GM23338 (cell line): Measurements from ENCODE around the gene NNT. TPM values are rescaled to one million over a fixed set of nuclear protein-coding genes. Genes with fewer than 3 reads are reported as not detected.

ENCODE experiments used
- ATAC-seq: fragments of 200-7000 bp; cut with Tn5 transposase; 3 replicates; pipeline ENCODE4 v1.9.1; 2020
- DNase-seq: peaks from one replicate; pipeline ENCODE4 v3.0.0-alpha.2; 2015; ENCODE audit warnings: low spot score
- H2AFZ ChIP-seq: fragments of 200-600 bp; sonication (generic); 2 replicates; pipeline ENCODE4 v1.8.0; 2016; ENCODE audit warnings: antibody characterized with exemption, mild to moderate bottlenecking, moderate library complexity
- H3F3A ChIP-seq: fragments of 200-600 bp; sonication (generic); replicated peaks from 2 replicates; pipeline ENCODE4 v1.8.0; 2017; ENCODE audit warnings: antibody characterized with exemption, mixed run types, low read depth
- H3K27ac ChIP-seq: fragments of 200-600 bp; sonication (generic); 2 replicates; pipeline ENCODE4 v1.6.1; 2016; ENCODE audit warnings: low read depth
- H3K27me3 ChIP-seq: fragments of 200-600 bp; sonication (generic); 2 replicates; pipeline ENCODE4 v1.8.0; 2016; ENCODE audit warnings: mild to moderate bottlenecking, mixed run types, moderate library complexity; ENCODE audit not compliant: insufficient read depth
- H3K36me3 ChIP-seq: fragments of 200-600 bp; sonication (generic); 2 replicates; pipeline ENCODE4 v1.8.0; 2016; ENCODE audit warnings: mild to moderate bottlenecking; ENCODE audit not compliant: insufficient read depth
- H3K4me1 ChIP-seq: fragments of 200-600 bp; sonication (generic); 2 replicates; pipeline ENCODE4 v1.8.0; 2016; ENCODE audit warnings: mild to moderate bottlenecking, moderate library complexity; ENCODE audit not compliant: insufficient read depth
- H3K4me2 ChIP-seq: fragments of 200-600 bp; sonication (generic); 2 replicates; pipeline ENCODE4 v1.7.1; 2017; ENCODE audit warnings: mixed run types
- H3K4me3 ChIP-seq: fragments of 200-600 bp; sonication (generic); 2 replicates; pipeline ENCODE4 v1.6.1; 2016; ENCODE audit warnings: mixed run types
- H3K79me2 ChIP-seq: fragments of 200-600 bp; sonication (generic); replicated peaks from 2 replicates; pipeline ENCODE4 v1.8.0; 2017; ENCODE audit warnings: mild to moderate bottlenecking; ENCODE audit not compliant: insufficient read depth
- H3K9me2 ChIP-seq: fragments of 200-600 bp; sonication (generic); 2 replicates; pipeline ENCODE4 v1.8.0; 2017; ENCODE audit not compliant: insufficient read depth
- H4K20me1 ChIP-seq: fragments of 200-600 bp; sonication (generic); replicated peaks from 2 replicates; pipeline ENCODE4 v1.8.0; 2017; ENCODE audit warnings: mild to moderate bottlenecking; ENCODE audit not compliant: insufficient read depth
- H3K27ac Mint-ChIP-seq: 2 replicates; pipeline ENCODE4 v1.8.0; 2020; ENCODE audit warnings: inconsistent platforms, mild to moderate bottlenecking, moderate library complexity, mixed read lengths
- H3K27me3 Mint-ChIP-seq: 3 replicates; pipeline ENCODE4 v1.8.0; 2022; ENCODE audit warnings: low read depth, mild to moderate bottlenecking, moderate library complexity, mixed read lengths, inconsistent platforms; ENCODE audit not compliant: insufficient read depth, poor library complexity
- H3K36me3 Mint-ChIP-seq: 3 replicates; pipeline ENCODE4 v1.8.0; 2021; ENCODE audit warnings: low read depth, mild to moderate bottlenecking, inconsistent platforms, moderate library complexity, mixed read lengths
- H3K4me1 Mint-ChIP-seq: 3 replicates; pipeline ENCODE4 v1.8.0; 2020; ENCODE audit warnings: mild to moderate bottlenecking, inconsistent platforms, mixed read lengths
- H3K4me3 Mint-ChIP-seq: 3 replicates; pipeline ENCODE4 v1.8.0; 2021; ENCODE audit warnings: moderate library complexity, mild to moderate bottlenecking, inconsistent platforms, mixed read lengths
- H3K9me3 Mint-ChIP-seq: 3 replicates; pipeline ENCODE4 v1.8.0; 2020; ENCODE audit warnings: moderate library complexity, mild to moderate bottlenecking, inconsistent platforms, mixed read lengths
- CREB1 ChIP-seq: fragments of 250-450 bp; sonication (Bioruptor Pico); IDR thresholded peaks from 2 replicates; pipeline ENCODE4 v1.5.0; 2020; ENCODE audit warnings: low read depth, mild to moderate bottlenecking, moderate library complexity
- EZH2 ChIP-seq: fragments of 200-600 bp; sonication (generic); IDR thresholded peaks from one replicate; pipeline ENCODE4 v1.8.0; 2017; ENCODE audit warnings: antibody characterized with exemption, mild to moderate bottlenecking, low read depth; ENCODE audit not compliant: unreplicated experiment
- EZH2phosphoT487 ChIP-seq: fragments of 200-600 bp; sonication (generic); IDR thresholded peaks from one replicate; pipeline ENCODE4 v1.8.1; 2018; ENCODE audit warnings: antibody characterized with exemption; ENCODE audit not compliant: unreplicated experiment
- JUNB ChIP-seq: IDR thresholded peaks from one replicate; pipeline ENCODE4 v1.6.1; 2016; ENCODE audit warnings: antibody characterized with exemption; ENCODE audit not compliant: unreplicated experiment
- NANOG ChIP-seq: IDR thresholded peaks from 2 replicates; pipeline ENCODE4 v1.6.1; 2016; ENCODE audit warnings: antibody characterized with exemption, borderline replicate concordance
- POLR2AphosphoS5 ChIP-seq: IDR thresholded peaks from 2 replicates; pipeline ENCODE4 v1.6.1; 2016; ENCODE audit warnings: antibody characterized with exemption, low read depth
- ZNF114 ChIP-seq: fragments of 250-450 bp; sonication (Bioruptor Pico); IDR thresholded peaks from 2 replicates; pipeline ENCODE4 v1.5.0; 2020; ENCODE audit warnings: mild to moderate bottlenecking, moderate library complexity
- ZNF331 ChIP-seq: fragments of 250-450 bp; sonication (Bioruptor Pico); IDR thresholded peaks from 2 replicates; pipeline ENCODE4 v1.5.0; 2020; ENCODE audit warnings: low read depth, mild to moderate bottlenecking, moderate library complexity
- polyA plus RNA-seq: library from polyadenylated mRNA; unstranded; fragments of >200 nt; fragmentation: Nextera tagmentation; extraction: Ambion mirVana; gene quantifications from 2 replicates; pipeline ENCODE4 v1.2.1, GENCODE V29; 2016
- total RNA-seq: library from RNA; depleted of rRNA; stranded (reverse); fragments of >200 nt; shearing (Covaris generic); gene quantifications from 2 replicates; pipeline ENCODE4 v1.2.3, GENCODE V29; 2014
- TF ChIP-seq, protein P1 (sequence below): fragments of 250-450 bp; sonication (Bioruptor Pico); IDR thresholded peaks from 2 replicates; pipeline ENCODE4 v1.5.0; 2020; ENCODE audit warnings: mild to moderate bottlenecking, moderate library complexity
- TF ChIP-seq, protein P2 (sequence below), 2 experiments: fragments of 200-600 bp in 1 of 2; sonication (generic) in 1 of 2; conservative IDR thresholded peaks; 2 replicates each; pipeline versions ENCODE4 v1.5.1 to v1.6.1; 2016 to 2017; ENCODE audit warnings: antibody characterized with exemption in 2 of 2, low read depth in 2 of 2, mild to moderate bottlenecking in 2 of 2, moderate library complexity in 1 of 2
- TF ChIP-seq, protein P3 (sequence below): IDR thresholded peaks from 2 replicates; pipeline ENCODE4 v1.6.1; 2016; ENCODE audit warnings: antibody characterized with exemption
- TF ChIP-seq, protein P4 (sequence below): IDR thresholded peaks from one replicate; pipeline ENCODE4 v1.6.1; 2018; ENCODE audit warnings: antibody characterized with exemption; ENCODE audit not compliant: unreplicated experiment

Gene NNT
- total and polyA plus RNA-seq, 2 experiments from 2014 or later: 10.8 to 15.9 TPM

DNA sequence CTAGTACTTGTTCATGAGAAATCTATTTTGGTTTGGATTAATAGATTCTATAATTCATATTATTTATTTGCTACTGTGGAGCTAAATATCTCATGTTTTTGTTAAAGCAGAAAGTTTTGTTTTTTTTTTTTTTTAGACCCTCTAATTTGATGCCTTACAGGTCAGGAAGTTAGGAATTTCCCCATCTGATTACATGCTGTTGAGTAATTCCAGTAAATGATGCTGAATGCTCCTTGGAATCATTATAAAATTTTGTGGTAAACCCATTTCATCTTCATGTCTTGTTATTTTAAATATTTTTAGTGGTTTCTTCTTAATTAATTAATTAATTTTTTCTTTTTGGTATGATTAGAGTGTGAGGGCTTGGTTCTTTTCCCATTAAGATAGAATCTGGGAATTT lies 35.6 kb downstream of the NNT start (continued):
- TF ChIP-seq, protein P1, sequence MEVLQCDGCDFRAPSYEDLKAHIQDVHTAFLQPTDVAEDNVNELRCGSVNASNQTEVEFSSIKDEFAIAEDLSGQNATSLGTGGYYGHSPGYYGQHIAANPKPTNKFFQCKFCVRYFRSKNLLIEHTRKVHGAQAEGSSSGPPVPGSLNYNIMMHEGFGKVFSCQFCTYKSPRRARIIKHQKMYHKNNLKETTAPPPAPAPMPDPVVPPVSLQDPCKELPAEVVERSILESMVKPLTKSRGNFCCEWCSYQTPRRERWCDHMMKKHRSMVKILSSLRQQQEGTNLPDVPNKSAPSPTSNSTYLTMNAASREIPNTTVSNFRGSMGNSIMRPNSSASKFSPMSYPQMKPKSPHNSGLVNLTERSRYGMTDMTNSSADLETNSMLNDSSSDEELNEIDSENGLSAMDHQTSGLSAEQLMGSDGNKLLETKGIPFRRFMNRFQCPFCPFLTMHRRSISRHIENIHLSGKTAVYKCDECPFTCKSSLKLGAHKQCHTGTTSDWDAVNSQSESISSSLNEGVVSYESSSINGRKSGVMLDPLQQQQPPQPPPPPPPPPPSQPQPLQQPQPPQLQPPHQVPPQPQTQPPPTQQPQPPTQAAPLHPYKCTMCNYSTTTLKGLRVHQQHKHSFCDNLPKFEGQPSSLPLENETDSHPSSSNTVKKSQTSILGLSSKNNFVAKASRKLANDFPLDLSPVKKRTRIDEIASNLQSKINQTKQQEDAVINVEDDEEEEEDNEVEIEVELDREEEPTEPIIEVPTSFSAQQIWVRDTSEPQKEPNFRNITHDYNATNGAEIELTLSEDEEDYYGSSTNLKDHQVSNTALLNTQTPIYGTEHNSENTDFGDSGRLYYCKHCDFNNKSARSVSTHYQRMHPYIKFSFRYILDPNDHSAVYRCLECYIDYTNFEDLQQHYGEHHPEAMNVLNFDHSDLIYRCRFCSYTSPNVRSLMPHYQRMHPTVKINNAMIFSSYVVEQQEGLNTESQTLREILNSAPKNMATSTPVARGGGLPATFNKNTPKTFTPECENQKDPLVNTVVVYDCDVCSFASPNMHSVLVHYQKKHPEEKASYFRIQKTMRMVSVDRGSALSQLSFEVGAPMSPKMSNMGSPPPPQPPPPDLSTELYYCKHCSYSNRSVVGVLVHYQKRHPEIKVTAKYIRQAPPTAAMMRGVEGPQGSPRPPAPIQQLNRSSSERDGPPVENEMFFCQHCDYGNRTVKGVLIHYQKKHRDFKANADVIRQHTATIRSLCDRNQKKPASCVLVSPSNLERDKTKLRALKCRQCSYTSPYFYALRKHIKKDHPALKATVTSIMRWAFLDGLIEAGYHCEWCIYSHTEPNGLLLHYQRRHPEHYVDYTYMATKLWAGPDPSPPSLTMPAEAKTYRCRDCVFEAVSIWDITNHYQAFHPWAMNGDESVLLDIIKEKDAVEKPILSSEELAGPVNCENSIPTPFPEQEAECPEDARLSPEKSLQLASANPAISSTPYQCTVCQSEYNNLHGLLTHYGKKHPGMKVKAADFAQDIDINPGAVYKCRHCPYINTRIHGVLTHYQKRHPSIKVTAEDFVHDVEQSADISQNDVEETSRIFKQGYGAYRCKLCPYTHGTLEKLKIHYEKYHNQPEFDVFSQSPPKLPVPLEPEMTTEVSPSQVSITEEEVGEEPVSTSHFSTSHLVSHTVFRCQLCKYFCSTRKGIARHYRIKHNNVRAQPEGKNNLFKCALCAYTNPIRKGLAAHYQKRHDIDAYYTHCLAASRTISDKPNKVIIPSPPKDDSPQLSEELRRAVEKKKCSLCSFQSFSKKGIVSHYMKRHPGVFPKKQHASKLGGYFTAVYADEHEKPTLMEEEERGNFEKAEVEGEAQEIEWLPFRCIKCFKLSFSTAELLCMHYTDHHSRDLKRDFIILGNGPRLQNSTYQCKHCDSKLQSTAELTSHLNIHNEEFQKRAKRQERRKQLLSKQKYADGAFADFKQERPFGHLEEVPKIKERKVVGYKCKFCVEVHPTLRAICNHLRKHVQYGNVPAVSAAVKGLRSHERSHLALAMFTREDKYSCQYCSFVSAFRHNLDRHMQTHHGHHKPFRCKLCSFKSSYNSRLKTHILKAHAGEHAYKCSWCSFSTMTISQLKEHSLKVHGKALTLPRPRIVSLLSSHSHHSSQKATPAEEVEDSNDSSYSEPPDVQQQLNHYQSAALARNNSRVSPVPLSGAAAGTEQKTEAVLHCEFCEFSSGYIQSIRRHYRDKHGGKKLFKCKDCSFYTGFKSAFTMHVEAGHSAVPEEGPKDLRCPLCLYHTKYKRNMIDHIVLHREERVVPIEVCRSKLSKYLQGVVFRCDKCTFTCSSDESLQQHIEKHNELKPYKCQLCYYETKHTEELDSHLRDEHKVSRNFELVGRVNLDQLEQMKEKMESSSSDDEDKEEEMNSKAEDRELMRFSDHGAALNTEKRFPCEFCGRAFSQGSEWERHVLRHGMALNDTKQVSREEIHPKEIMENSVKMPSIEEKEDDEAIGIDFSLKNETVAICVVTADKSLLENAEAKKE (CRISPR knock-in tag): no peak

DNA sequence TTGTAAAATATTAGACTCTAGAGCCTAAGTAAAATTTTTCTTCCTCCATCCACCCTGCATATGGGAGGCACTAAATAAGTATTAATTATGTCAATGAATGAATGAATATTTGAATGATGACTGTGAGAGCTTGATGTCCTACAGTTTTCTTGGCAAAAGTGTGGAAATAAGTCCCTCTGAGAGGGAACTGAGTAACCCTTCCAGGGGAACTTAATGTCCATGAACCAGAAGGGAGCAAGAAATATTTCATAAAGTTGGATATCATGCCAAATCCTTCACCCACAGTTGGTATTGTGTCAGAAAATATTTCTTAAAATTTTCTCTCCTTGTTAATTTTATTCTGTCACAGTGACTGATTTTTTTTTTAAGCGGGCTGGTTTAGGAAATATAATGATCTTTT lies 36.6 kb downstream of the NNT start:
- H3K36me3 Mint-ChIP-seq: no peaks in the 10 kb centered on the region
- no peaks in the 10 kb centered on the region for H3F3A ChIP-seq
- DNase-seq (no peak), ATAC-seq (no peak)
- H3K79me2 ChIP-seq: no peaks in the 10 kb centered on the region
- H3K9me2 ChIP-seq: no peaks in the 10 kb centered on the region
- no peak overlapping the region for H3K4me3 Mint-ChIP-seq
- H4K20me1 ChIP-seq: no peaks in the 10 kb centered on the region
- no peak overlapping the region for H3K27ac Mint-ChIP-seq
- H3K9me3 Mint-ChIP-seq: no peaks in the 10 kb centered on the region; the same call in 2 of the 3 replicates
- H2AFZ ChIP-seq: no peak overlapping the region
- H3K36me3 ChIP-seq: no peaks in the 10 kb centered on the region
- no peaks in the 10 kb centered on the region for H3K4me1 ChIP-seq
- H3K4me2 ChIP-seq: no peak overlapping the region
- no peaks in the 10 kb centered on the region; the same call in 2 of the 3 replicates for H3K4me1 Mint-ChIP-seq
- H3K27ac ChIP-seq: no peak overlapping the region
- no peaks in the 10 kb centered on the region for H3K27me3 Mint-ChIP-seq
- no peaks in the 10 kb centered on the region for H3K27me3 ChIP-seq
- H3K4me3 ChIP-seq: no peak overlapping the region
- TF ChIP-seq ZNF331 (CRISPR knock-in tag): no peak
- TF ChIP-seq JUNB: no peak
- no peak for TF ChIP-seq POLR2AphosphoS5
- TF ChIP-seq CREB1 (CRISPR knock-in tag): no peak
- TF ChIP-seq EZH2: no peak
- no peak for TF ChIP-seq ZNF114 (CRISPR knock-in tag)
- TF ChIP-seq, protein P2, sequence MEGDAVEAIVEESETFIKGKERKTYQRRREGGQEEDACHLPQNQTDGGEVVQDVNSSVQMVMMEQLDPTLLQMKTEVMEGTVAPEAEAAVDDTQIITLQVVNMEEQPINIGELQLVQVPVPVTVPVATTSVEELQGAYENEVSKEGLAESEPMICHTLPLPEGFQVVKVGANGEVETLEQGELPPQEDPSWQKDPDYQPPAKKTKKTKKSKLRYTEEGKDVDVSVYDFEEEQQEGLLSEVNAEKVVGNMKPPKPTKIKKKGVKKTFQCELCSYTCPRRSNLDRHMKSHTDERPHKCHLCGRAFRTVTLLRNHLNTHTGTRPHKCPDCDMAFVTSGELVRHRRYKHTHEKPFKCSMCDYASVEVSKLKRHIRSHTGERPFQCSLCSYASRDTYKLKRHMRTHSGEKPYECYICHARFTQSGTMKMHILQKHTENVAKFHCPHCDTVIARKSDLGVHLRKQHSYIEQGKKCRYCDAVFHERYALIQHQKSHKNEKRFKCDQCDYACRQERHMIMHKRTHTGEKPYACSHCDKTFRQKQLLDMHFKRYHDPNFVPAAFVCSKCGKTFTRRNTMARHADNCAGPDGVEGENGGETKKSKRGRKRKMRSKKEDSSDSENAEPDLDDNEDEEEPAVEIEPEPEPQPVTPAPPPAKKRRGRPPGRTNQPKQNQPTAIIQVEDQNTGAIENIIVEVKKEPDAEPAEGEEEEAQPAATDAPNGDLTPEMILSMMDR (conservative IDR thresholded peaks at IDR 0.05; ENCODE audit: low read depth in 2 of 2): no peak
- TF ChIP-seq, protein P3, sequence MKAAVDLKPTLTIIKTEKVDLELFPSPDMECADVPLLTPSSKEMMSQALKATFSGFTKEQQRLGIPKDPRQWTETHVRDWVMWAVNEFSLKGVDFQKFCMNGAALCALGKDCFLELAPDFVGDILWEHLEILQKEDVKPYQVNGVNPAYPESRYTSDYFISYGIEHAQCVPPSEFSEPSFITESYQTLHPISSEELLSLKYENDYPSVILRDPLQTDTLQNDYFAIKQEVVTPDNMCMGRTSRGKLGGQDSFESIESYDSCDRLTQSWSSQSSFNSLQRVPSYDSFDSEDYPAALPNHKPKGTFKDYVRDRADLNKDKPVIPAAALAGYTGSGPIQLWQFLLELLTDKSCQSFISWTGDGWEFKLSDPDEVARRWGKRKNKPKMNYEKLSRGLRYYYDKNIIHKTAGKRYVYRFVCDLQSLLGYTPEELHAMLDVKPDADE: no peak
- TF ChIP-seq, protein P4, sequence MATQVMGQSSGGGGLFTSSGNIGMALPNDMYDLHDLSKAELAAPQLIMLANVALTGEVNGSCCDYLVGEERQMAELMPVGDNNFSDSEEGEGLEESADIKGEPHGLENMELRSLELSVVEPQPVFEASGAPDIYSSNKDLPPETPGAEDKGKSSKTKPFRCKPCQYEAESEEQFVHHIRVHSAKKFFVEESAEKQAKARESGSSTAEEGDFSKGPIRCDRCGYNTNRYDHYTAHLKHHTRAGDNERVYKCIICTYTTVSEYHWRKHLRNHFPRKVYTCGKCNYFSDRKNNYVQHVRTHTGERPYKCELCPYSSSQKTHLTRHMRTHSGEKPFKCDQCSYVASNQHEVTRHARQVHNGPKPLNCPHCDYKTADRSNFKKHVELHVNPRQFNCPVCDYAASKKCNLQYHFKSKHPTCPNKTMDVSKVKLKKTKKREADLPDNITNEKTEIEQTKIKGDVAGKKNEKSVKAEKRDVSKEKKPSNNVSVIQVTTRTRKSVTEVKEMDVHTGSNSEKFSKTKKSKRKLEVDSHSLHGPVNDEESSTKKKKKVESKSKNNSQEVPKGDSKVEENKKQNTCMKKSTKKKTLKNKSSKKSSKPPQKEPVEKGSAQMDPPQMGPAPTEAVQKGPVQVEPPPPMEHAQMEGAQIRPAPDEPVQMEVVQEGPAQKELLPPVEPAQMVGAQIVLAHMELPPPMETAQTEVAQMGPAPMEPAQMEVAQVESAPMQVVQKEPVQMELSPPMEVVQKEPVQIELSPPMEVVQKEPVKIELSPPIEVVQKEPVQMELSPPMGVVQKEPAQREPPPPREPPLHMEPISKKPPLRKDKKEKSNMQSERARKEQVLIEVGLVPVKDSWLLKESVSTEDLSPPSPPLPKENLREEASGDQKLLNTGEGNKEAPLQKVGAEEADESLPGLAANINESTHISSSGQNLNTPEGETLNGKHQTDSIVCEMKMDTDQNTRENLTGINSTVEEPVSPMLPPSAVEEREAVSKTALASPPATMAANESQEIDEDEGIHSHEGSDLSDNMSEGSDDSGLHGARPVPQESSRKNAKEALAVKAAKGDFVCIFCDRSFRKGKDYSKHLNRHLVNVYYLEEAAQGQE: no peak
- no peak for TF ChIP-seq NANOG
- TF ChIP-seq EZH2phosphoT487: no peak
